LNCaP clone FGC (cell line): ENCODE data around the gene STK11.

Source experiments
- DNase-seq: peaks from one replicate; pipeline ENCODE4 v3.0.0-alpha.2; 2011; ENCODE audit warnings: low read depth
- H3K4me3 ChIP-seq: 2 replicates; pipeline ENCODE4 v1.5.1; 2011; ENCODE audit warnings: mild to moderate bottlenecking, low read depth, low read length, control low read depth
- CTCF ChIP-seq: IDR thresholded peaks from 2 replicates; pipeline ENCODE4 v1.5.1; 2012; ENCODE audit warnings: mild to moderate bottlenecking; ENCODE audit not compliant: control insufficient read depth, insufficient read depth; ENCODE audit errors: extremely low read depth

STK11 gene

GRCh38 chr19:1164684-1165531, 40.7 kb upstream of the STK11 start:
- no peak for DNase-seq
- no peak overlapping the region for H3K4me3 ChIP-seq
- TF ChIP-seq CTCF, result no peak

- peak overlapping the region; percentile 82 for H3K4me3 ChIP-seq
- no peak for TF ChIP-seq CTCF
- DNase-seq, result peak; percentile 90
Measured at GRCh38 chr19:1166872-1167573, 38.6 kb upstream of the STK11 start.

GRCh38 chr19:1167687-1168571, 37.6 kb upstream of the STK11 start:
- H3K4me3 ChIP-seq, result peak overlapping the region; percentile 82
- no peak for DNase-seq
- no peak for TF ChIP-seq CTCF

GRCh38 chr19:1168572-1169410, 36.8 kb upstream of the STK11 start:
- peak; percentile 10; the same call in 1 of the 2 replicates for TF ChIP-seq CTCF
- DNase-seq, result no peak

GRCh38 chr19:1169411-1169791, 36.2 kb upstream of the STK11 start:
- DNase-seq, result no peak
- peak overlapping the region; percentile 82 for H3K4me3 ChIP-seq

More at GRCh38 chr19:1168572-1169410, 36.8 kb upstream of the STK11 start:
- H3K4me3 ChIP-seq, result peak overlapping the region; percentile 82

More at GRCh38 chr19:1169411-1169791, 36.2 kb upstream of the STK11 start:
- no peak for TF ChIP-seq CTCF
